HUES6 (cell line): ENCODE data around the gene ULK1.

Experiments used
- H3K27ac ChIP-seq: 2 replicates; pipeline ENCODE4 v1.7.0; 2013; ENCODE audit warnings: low read depth, mild to moderate bottlenecking, low read length, inconsistent platforms
- H3K27me3 ChIP-seq: 2 replicates; pipeline ENCODE4 v1.6.1; 2013; ENCODE audit warnings: low read length; ENCODE audit not compliant: control insufficient read depth, insufficient read depth
- H3K36me3 ChIP-seq: 2 replicates; pipeline ENCODE4 v1.6.1; 2013; ENCODE audit warnings: low read length; ENCODE audit not compliant: control insufficient read depth, insufficient read depth
- H3K4me1 ChIP-seq: 2 replicates; pipeline ENCODE4 v1.6.1; 2013; ENCODE audit warnings: low read length; ENCODE audit not compliant: control insufficient read depth, insufficient read depth
- H3K4me3 ChIP-seq: 2 replicates; pipeline ENCODE4 v1.5.1; 2013; ENCODE audit warnings: low read depth, low read length
- H3K9ac ChIP-seq: one replicate; pipeline ENCODE4 v1.6.1; 2013; ENCODE audit warnings: mild to moderate bottlenecking, low read length
- H3K9me3 ChIP-seq: 2 replicates; pipeline ENCODE4 v1.6.1; 2013; ENCODE audit warnings: low read depth, low read length; ENCODE audit not compliant: control insufficient read depth, insufficient read depth

The ULK1 gene

GRCh38 chr12:131893605-131894312 lies 663 bp upstream of the ULK1 start:
- Histone ChIP-seq H3K36me3 (peaks cover 9% of the 10 kb centered on the region), H3K4me3 (peak overlapping the region; percentile 24; the same call in 1 of the 2 replicates), H3K27ac (no peak overlapping the region), H3K9ac (no peak overlapping the region), H3K4me1 (peaks cover 11% of the 10 kb centered on the region; the same call in 1 of the 2 replicates), H3K27me3 (no peaks in the 10 kb centered on the region), H3K9me3 (no peaks in the 10 kb centered on the region)

- Histone ChIP-seq H3K27ac (no peak overlapping the region), H3K4me3 (peak overlapping the region; percentile 66), H3K9ac (peak overlapping the region; percentile 74), H3K4me1 (peaks cover 11% of the 10 kb centered on the region; the same call in 1 of the 2 replicates), H3K36me3 (peaks cover 9% of the 10 kb centered on the region), H3K27me3 (no peaks in the 10 kb centered on the region), H3K9me3 (no peaks in the 10 kb centered on the region)
Observed at GRCh38 chr12:131894981-131895639, 688 bp downstream of the ULK1 start.

GRCh38 chr12:131895640-131896079 lies 1.2 kb downstream of the ULK1 start:
- Histone ChIP-seq H3K9me3 (no peaks in the 10 kb centered on the region), H3K36me3 (peaks cover 12% of the 10 kb centered on the region), H3K9ac (peak overlapping the region; percentile 74), H3K27me3 (no peaks in the 10 kb centered on the region), H3K4me3 (peak overlapping the region; percentile 66), H3K27ac (peak overlapping the region; percentile 72; the same call in 1 of the 2 replicates), H3K4me1 (peaks cover 11% of the 10 kb centered on the region; the same call in 1 of the 2 replicates)

GRCh38 chr12:131896080-131896810 lies 1.8 kb downstream of the ULK1 start:
- no peaks in the 10 kb centered on the region for H3K27me3 ChIP-seq
- no peaks in the 10 kb centered on the region for H3K9me3 ChIP-seq
- H3K36me3 ChIP-seq, result peaks cover 12% of the 10 kb centered on the region
- H3K9ac ChIP-seq, result peak overlapping the region; percentile 74
- peaks cover 11% of the 10 kb centered on the region; the same call in 1 of the 2 replicates for H3K4me1 ChIP-seq
- H3K27ac ChIP-seq, result peak overlapping the region; percentile 72
- H3K4me3 ChIP-seq, result peak overlapping the region; percentile 66

- Histone ChIP-seq H3K9ac (peak overlapping the region; percentile 74), H3K4me1 (peaks cover 16% of the 10 kb centered on the region; the same call in 1 of the 2 replicates), H3K9me3 (no peaks in the 10 kb centered on the region), H3K4me3 (peak overlapping the region; percentile 66), H3K27me3 (no peaks in the 10 kb centered on the region), H3K36me3 (peaks cover 12% of the 10 kb centered on the region), H3K27ac (peak overlapping the region; percentile 72)
Observed at GRCh38 chr12:131896811-131897270, 2.4 kb downstream of the ULK1 start.

GRCh38 chr12:131897276-131897675 lies 2.9 kb downstream of the ULK1 start:
- no peaks in the 10 kb centered on the region for H3K9me3 ChIP-seq
- H3K27me3 ChIP-seq, result no peaks in the 10 kb centered on the region
- peaks cover 12% of the 10 kb centered on the region for H3K36me3 ChIP-seq
- no peak overlapping the region for H3K4me3 ChIP-seq
- H3K27ac ChIP-seq, result no peak overlapping the region
- H3K4me1 ChIP-seq, result peaks cover 16% of the 10 kb centered on the region; the same call in 1 of the 2 replicates
- H3K9ac ChIP-seq, result no peak overlapping the region

GRCh38 chr12:131897875-131898274 lies 3.5 kb downstream of the ULK1 start:
- H3K4me3 ChIP-seq, result no peak overlapping the region
- H3K27ac ChIP-seq, result no peak overlapping the region
- no peaks in the 10 kb centered on the region for H3K27me3 ChIP-seq
- H3K9me3 ChIP-seq, result no peaks in the 10 kb centered on the region
- peaks cover 12% of the 10 kb centered on the region for H3K36me3 ChIP-seq
- H3K4me1 ChIP-seq, result peaks cover 15% of the 10 kb centered on the region; the same call in 1 of the 2 replicates
- no peak overlapping the region for H3K9ac ChIP-seq

- no peak overlapping the region for H3K4me3 ChIP-seq
- H3K4me1 ChIP-seq, result peaks cover 12% of the 10 kb centered on the region; the same call in 1 of the 2 replicates
- no peak overlapping the region for H3K27ac ChIP-seq
- peaks cover 12% of the 10 kb centered on the region for H3K36me3 ChIP-seq
- H3K9ac ChIP-seq, result no peak overlapping the region
- no peaks in the 10 kb centered on the region for H3K9me3 ChIP-seq
- no peaks in the 10 kb centered on the region for H3K27me3 ChIP-seq
Observed at GRCh38 chr12:131900397-131900796, 6.0 kb downstream of the ULK1 start.

- Histone ChIP-seq H3K27ac (peak overlapping the region; percentile 45; the same call in 1 of the 2 replicates), H3K4me1 (peaks cover 8% of the 10 kb centered on the region; the same call in 1 of the 2 replicates)
Observed at GRCh38 chr12:131901431-131902331, 7.3 kb downstream of the ULK1 start.

More at GRCh38 chr12:131901431-131902331, 7.3 kb downstream of the ULK1 start:
- Histone ChIP-seq H3K9ac (no peak overlapping the region), H3K27me3 (no peaks in the 10 kb centered on the region), H3K4me3 (no peak overlapping the region), H3K9me3 (no peaks in the 10 kb centered on the region), H3K36me3 (peaks cover 18% of the 10 kb centered on the region)
